Measurements from ENCODE around the gene ANKRD24.
"Not testable (repeated sequence)": the region's sequence is repeated elsewhere in the genome, so short reads cannot be mapped to it uniquely, and the experiment has no call there.

Gene ANKRD24

GRCh38 chr19:4229179-4229931 is 46.9 kb downstream of the ANKRD24 start, which contains the start of gene EBI3:
Gene EBI3 (plus strand): TSS chr19:4229523. CDS start chr19:4229551, 28 bp downstream.
- no peak for TF ChIP-seq CTCF (IDR thresholded peaks at IDR 0.05; ENCODE audit: poor library complexity, severe bottlenecking)
- Histone ChIP-seq H3K27ac (ENCODE audit: poor library complexity, severe bottlenecking) (no peak within 1 kb of the TSS), H3K9me3 (ENCODE audit: severe bottlenecking) (no peaks in the 10 kb centered on the region), H3K27me3 (ENCODE audit: insufficient read depth, poor library complexity, severe bottlenecking) (no peaks in the 10 kb centered on the region), H3K36me3 (ENCODE audit: low read depth) (no peaks in the 10 kb centered on the region), H3K4me1 (ENCODE audit: insufficient read depth, poor library complexity, severe bottlenecking) (no peaks in the 10 kb centered on the region), H3K4me3 (ENCODE audit: severe bottlenecking) (no peak within 1 kb of the TSS)
- peak; percentile 60 for ATAC-seq (ENCODE audit: low read depth)
- no peak for DNase-seq (ENCODE audit: low spot score)

- H3K27ac ChIP-seq (ENCODE audit: poor library complexity, severe bottlenecking); H3K4me3 ChIP-seq (ENCODE audit: severe bottlenecking); H3K9me3 ChIP-seq (ENCODE audit: severe bottlenecking); DNase-seq (ENCODE audit: low spot score); H3K4me1 ChIP-seq (ENCODE audit: insufficient read depth, poor library complexity, severe bottlenecking); ATAC-seq (ENCODE audit: low read depth); H3K36me3 ChIP-seq (ENCODE audit: low read depth); H3K27me3 ChIP-seq (ENCODE audit: insufficient read depth, poor library complexity, severe bottlenecking): not testable (repeated sequence)
These were observed 47.7 kb downstream of the ANKRD24 start for GRCh38 chr19:4230237-4230636.

GRCh38 chr19:4231521-4231920 is 49.0 kb downstream of the ANKRD24 start:
- not testable (repeated sequence) for H3K9me3 ChIP-seq (ENCODE audit: severe bottlenecking); H3K4me1 ChIP-seq (ENCODE audit: insufficient read depth, poor library complexity, severe bottlenecking); H3K4me3 ChIP-seq (ENCODE audit: severe bottlenecking); H3K27ac ChIP-seq (ENCODE audit: poor library complexity, severe bottlenecking); H3K27me3 ChIP-seq (ENCODE audit: insufficient read depth, poor library complexity, severe bottlenecking); DNase-seq (ENCODE audit: low spot score); ATAC-seq (ENCODE audit: low read depth); H3K36me3 ChIP-seq (ENCODE audit: low read depth)

- H3K27me3 ChIP-seq (ENCODE audit: insufficient read depth, poor library complexity, severe bottlenecking); H3K36me3 ChIP-seq (ENCODE audit: low read depth); DNase-seq (ENCODE audit: low spot score); H3K4me3 ChIP-seq (ENCODE audit: severe bottlenecking); H3K4me1 ChIP-seq (ENCODE audit: insufficient read depth, poor library complexity, severe bottlenecking); H3K9me3 ChIP-seq (ENCODE audit: severe bottlenecking); ATAC-seq (ENCODE audit: low read depth); H3K27ac ChIP-seq (ENCODE audit: poor library complexity, severe bottlenecking): not testable (repeated sequence)
These were observed 49.6 kb downstream of the ANKRD24 start for GRCh38 chr19:4232139-4232538.

- H3K27me3 ChIP-seq (ENCODE audit: insufficient read depth, poor library complexity, severe bottlenecking), result no peaks in the 10 kb centered on the region
- DNase-seq (ENCODE audit: low spot score), result no peak
These were observed 50.3 kb downstream of the ANKRD24 start for GRCh38 chr19:4232614-4233281.

More at GRCh38 chr19:4232614-4233281, 50.3 kb downstream of the ANKRD24 start:
- Histone ChIP-seq H3K4me3 (ENCODE audit: severe bottlenecking) (no peak overlapping the region), H3K4me1 (ENCODE audit: insufficient read depth, poor library complexity, severe bottlenecking) (no peaks in the 10 kb centered on the region), H3K9me3 (ENCODE audit: severe bottlenecking) (no peaks in the 10 kb centered on the region), H3K36me3 (ENCODE audit: low read depth) (no peaks in the 10 kb centered on the region), H3K27ac (ENCODE audit: poor library complexity, severe bottlenecking) (no peak overlapping the region)
- ATAC-seq (ENCODE audit: low read depth), result no peak
- no peak for TF ChIP-seq CTCF (IDR thresholded peaks at IDR 0.05; ENCODE audit: poor library complexity, severe bottlenecking)
